Measurements from ENCODE around the gene SETD5.

SETD5 gene

DNA sequence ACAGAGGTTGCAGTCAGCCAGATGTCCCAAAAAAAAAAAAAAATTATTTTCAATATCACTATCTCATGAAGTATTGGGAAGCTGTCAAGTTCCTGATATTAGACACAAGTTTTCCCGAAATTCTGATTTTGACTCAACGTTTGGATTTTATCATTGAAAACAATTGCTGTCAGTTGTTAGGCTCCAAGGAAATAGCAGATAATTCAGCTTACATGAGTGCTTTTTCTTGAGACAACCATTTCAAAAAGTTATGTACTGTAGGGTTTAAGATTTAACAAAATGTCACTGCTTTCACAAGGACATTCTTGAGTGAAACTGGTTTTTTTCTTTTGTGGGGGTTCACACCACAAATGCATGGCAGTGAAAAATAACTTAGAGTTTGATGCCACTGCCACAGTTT is 9.3 kb upstream of the SETD5 start:
- DNase-seq = no peak

GRCh38 chr3:9388562-9389272 is 8.7 kb upstream of the SETD5 start:
- DNase-seq = no peak

DNA sequence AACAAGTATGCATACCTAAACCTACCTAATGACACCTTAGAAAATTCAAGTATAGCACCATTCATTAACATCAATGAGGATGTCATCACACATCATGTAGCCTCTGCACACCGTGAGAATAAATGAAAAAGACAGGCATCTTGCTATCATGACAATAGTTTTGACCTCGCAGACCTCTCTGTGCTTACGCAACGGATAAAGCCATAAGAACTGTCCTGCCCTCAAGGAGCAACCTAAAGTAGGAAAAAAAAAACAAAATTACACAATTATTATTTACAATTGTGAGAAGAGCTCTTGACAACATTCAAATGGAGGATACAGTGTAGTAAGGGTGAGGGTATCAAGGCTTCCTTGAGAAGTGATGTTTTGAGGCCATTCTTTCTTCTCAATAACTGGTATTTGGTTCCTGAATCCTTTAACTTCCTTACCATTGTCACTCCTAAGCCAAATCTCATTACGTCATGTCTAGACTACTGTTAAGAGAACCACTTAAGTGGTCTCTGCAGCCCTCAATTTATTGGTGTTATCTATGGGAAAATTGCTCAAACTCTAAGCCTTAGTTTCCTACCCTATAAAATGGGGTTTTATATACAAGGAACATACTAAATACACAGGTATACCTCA is 7.0 kb upstream of the SETD5 start:
- no peak for DNase-seq

DNA sequence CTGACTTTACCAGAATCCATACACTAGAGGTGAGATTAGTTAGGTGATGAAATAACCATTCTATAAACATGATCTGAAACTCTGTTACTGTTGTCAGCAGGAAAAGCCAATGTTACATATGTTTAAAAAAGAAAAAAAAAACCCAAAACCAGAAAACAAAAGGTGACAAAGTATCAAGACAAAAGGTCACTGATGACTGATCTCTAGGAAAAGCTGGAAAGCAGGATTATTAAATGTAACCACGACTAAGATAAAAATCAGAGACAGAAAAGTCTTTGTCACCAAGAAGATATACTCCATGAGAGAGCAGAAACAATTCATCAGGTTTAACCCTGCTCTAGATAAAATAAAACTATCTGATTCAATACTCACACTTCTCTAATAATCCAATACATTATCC is 5.4 kb upstream of the SETD5 start:
- no peak for DNase-seq

DNA sequence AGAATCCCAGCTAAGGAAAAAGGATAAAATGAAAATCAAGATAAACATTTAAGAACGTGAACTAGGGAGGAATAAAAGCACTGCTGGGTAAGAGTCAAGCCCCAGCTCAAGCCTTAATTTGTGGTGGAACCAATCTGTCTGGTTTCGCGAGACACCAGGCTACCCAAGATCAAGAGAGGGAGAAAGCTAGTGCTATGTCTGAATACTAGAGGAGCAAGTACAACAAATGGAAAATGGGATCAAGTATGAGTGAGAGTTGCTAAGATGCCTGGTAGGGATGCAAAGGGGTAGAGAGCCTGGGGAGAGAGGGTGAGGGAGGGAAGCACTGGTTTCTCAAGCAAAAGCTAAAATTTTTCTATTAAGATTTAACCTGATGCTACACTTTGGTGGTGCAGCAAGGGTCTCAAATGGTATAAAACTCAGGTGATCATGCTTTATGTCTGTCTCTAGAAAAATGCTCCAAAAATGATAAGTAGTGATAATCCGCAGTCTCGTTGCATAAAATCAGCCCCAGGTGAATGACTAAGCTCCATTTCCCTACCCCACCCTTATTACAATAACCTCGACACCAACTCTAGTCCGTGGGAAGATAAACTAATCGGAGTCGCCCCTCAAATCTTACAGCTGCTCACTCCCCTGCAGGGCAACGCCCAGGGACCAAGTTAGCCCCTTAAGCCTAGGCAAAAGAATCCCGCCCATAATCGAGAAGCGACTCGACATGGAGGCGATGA is 1.7 kb upstream of the SETD5 start:
- DNase-seq = no peak

- peak; percentile 84 for DNase-seq
These were observed 1.1 kb upstream of the SETD5 start for GRCh38 chr3:9396301-9396631.

GRCh38 chr3:9396632-9397331 is 633 bp upstream of the SETD5 start:
- peak; percentile 98 for DNase-seq

DNA sequence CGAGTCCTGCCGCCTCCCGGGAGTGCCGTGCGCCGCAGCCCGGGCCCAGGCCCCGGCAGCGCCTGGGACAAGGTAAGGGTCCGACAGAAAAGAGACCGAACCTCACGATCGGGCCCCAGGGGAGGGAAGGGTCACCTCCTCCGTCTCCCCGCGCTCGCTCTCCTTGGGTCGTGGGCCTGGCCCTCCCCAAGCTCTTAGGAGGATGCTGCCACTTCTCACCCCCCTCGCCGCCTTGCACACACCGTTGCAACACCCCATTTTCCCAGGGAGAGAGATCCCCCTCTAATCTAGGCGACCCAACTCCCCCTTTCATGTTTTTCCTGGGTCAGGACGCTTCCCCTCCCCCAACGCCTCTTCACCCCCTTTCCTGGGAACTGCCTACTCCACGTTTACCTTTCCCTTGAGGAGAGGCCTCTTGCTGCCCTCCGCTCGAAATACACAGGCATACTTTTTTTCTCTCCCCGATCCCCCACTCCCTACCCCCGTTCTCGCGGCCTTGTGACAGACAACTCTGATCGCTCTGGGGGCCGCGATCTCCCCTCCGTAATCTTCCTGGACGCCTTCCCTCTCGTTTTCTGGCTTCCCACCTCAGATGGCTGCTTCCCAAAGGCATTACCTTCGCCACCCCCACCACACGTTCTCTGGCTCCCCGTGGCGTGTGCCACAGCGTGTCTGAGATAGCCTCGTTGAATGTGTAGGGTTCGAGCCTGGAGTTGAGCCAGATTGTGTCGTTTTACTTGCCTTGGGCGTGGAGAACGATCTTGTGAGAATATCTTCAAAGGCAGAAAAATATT is 688 bp downstream of the SETD5 start:
- peak; percentile 15 for DNase-seq

GRCh38 chr3:9398700-9399336 is 1.4 kb downstream of the SETD5 start:
- peak; percentile 15 for DNase-seq

- DNase-seq = no peak
These were observed 1.9 kb downstream of the SETD5 start for GRCh38 chr3:9399337-9399703.

DNA sequence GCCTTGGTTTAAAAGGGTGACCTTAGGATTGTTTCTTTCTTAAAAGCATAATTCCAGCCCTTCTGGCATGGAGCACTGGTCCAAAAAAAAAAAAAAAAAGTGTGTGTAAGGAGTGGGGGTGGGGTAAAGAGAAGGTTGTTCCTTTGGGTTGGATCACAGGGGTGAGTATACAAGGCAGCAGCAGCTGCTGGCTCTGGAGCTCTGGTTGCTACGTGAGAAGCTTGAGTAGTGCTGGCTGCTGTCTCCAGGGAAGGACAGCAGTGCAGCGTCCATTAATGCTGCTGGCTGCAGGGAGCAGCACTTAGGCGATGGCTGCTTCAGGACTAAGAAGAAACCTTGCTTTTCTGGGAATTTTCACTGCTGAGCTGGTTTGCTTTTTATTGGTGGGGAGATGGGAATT is 2.3 kb downstream of the SETD5 start:
- DNase-seq = no peak

DNA sequence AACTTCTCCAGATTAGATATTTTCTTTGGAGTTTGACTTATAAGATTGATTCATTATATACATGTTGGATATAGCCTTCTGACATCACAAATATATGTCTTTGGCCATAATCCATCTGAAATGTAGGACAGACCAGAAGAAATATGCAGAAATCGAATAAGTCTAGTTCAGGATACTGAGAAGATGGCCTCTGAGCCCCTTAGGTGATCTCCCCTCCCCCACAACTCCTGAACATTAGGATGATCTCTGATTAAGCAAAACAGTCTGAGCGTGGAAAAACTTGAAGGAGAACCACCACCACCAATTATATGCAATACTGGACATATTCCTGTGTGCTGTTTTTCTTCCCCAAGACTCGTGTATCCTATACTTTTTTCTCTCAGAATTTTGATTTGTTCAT is 3.2 kb downstream of the SETD5 start:
- DNase-seq = no peak

GRCh38 chr3:9401986-9402385 is 4.6 kb downstream of the SETD5 start:
- no peak for DNase-seq

- DNase-seq = no peak
These were observed 5.2 kb downstream of the SETD5 start for GRCh38 chr3:9402410-9403228.

- DNase-seq = no peak
These were observed 6.0 kb downstream of the SETD5 start for GRCh38 chr3:9403463-9403862.

GRCh38 chr3:9404680-9405079 is 7.3 kb downstream of the SETD5 start:
- DNase-seq = no peak

- no peak for DNase-seq
These were observed 8.3 kb downstream of the SETD5 start for GRCh38 chr3:9405756-9406155.

- DNase-seq = no peak
These were observed 9.6 kb downstream of the SETD5 start for GRCh38 chr3:9406856-9407626.

- DNase-seq = no peak
These were observed 10.6 kb downstream of the SETD5 start for GRCh38 chr3:9408061-9408460.

DNA sequence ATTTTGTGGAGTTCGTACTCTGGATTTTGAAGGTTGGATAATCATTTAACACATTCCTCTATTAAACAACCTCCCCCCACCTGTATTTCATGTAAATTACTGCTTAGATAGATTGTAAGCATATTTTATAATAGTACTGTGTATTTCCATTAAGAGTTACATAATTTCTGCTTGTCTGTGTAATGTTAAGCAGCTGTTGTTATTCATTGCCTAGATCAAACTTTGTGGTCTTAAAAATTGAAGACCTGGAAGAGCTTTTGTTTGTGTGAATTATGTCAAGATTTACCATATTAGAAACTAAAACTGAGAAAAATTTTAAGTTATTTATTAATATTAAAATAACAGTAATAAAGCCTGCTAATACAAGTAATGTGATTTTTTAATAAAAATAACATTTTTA is 11.1 kb downstream of the SETD5 start:
- DNase-seq = no peak

Measured in CD4-positive, alpha-beta T cell treated with Interferon gamma for 1 hour (primary cell).